Kidney (tissue), 14 donors: ENCODE data around the gene AGBL4. TPM values are rescaled to one million over a fixed set of nuclear protein-coding genes. Genes with fewer than 3 reads are reported as not detected.

Experiments
- DNase-seq, 5 donors: peaks; one replicate each; pipeline ENCODE4 v3.0.0-alpha.2; 2013 to 2020
- FAIRE-seq: peaks from 2 replicates; lab custom pipeline; 2012; peaks lifted over from hg19 to GRCh38; lab: Jason Lieb, UNC
- H3K27ac ChIP-seq, 2 donors: one replicate each; pipeline ENCODE4 v1.7.0; 2013; ENCODE audit warnings: low read depth in 2 of 2, low read length in 2 of 2, inconsistent platforms in 1 of 2
- H3K27me3 ChIP-seq: one replicate; pipeline ENCODE4 v1.7.1; 2013; ENCODE audit warnings: low read length, inconsistent platforms; ENCODE audit not compliant: control insufficient read depth, insufficient read depth
- H3K36me3 ChIP-seq, 3 donors: one replicate each; pipeline versions ENCODE4 v1.7.0 to v1.7.1; 2013; ENCODE audit warnings: low read length in 3 of 3, control low read depth in 1 of 3, inconsistent platforms in 1 of 3; ENCODE audit not compliant: insufficient read depth in 3 of 3, control insufficient read depth in 2 of 3
- H3K4me1 ChIP-seq, 3 donors: one replicate each; pipeline versions ENCODE4 v1.7.0 to v1.7.1; 2013; ENCODE audit warnings: low read length in 3 of 3, inconsistent platforms in 1 of 3, low read depth in 1 of 3; ENCODE audit not compliant: control insufficient read depth in 2 of 3, insufficient read depth in 2 of 3
- H3K4me3 ChIP-seq, 3 donors: one replicate each; pipeline versions ENCODE4 v1.7.0 to v1.8.1; 2013; ENCODE audit warnings: low read length in 3 of 3, control low read depth in 1 of 3, inconsistent platforms in 1 of 3
- H3K9ac ChIP-seq, 3 donors: one replicate each; pipeline versions ENCODE4 v1.7.0 to v1.7.1; 2013; ENCODE audit warnings: low read length in 3 of 3, control low read depth in 1 of 3, inconsistent platforms in 1 of 3
- H3K9me3 ChIP-seq, 3 donors: one replicate each; pipeline versions ENCODE4 v1.7.0 to v1.7.1; 2013; ENCODE audit warnings: low read length in 3 of 3, control low read depth in 1 of 3, inconsistent platforms in 1 of 3; ENCODE audit not compliant: control insufficient read depth in 2 of 3, insufficient read depth in 1 of 3
- intact Hi-C: fragments of 100-400 bp; cut with DNase I; formaldehyde crosslinking; loops from one replicate; pipeline ENCODE4 v1.11.1; 2022
- polyA plus RNA-seq: library from polyadenylated mRNA; stranded (reverse); fragments of 350-450 nt; fragmentation: Illumina TruSeq; extraction: RNeasy Lipid Tissue Mini Kit (QIAGEN cat#74804); gene quantifications from one replicate; pipeline ENCODE4 v1.2.3, GENCODE V29; 2014; ENCODE audit warnings: low read depth, low replicate concordance; ENCODE audit not compliant: insufficient read depth
- total RNA-seq: library from RNA; stranded (reverse); fragmentation: NEBNext Ultra II Directional; extraction: Animal tissue kit (Norgen Biotek cat#: 25700); gene quantifications from one replicate; pipeline ENCODE4 v1.2.1, GENCODE V29; 2021
- TF ChIP-seq, protein P1 (sequence below): IDR thresholded peaks from 3 replicates; pipeline ENCODE4 v1.5.1; 2012; ENCODE audit warnings: mild to moderate bottlenecking, moderate library complexity, borderline replicate concordance; ENCODE audit not compliant: insufficient read depth; ENCODE audit errors: extremely low read depth
- donor health status: control.
- donor health status: control.
- donor health status: control.
- donor health status: control.
- donor health status: control.
- donor health status: DM: yes; HTN: yes; CAD: no.
- donor health status: Normal renal cell carcinoma (clear cell type).

The AGBL4 gene
- total and polyA plus RNA-seq, 2 donors from 2014 or later = 1.5 to 2.7 TPM

DNA sequence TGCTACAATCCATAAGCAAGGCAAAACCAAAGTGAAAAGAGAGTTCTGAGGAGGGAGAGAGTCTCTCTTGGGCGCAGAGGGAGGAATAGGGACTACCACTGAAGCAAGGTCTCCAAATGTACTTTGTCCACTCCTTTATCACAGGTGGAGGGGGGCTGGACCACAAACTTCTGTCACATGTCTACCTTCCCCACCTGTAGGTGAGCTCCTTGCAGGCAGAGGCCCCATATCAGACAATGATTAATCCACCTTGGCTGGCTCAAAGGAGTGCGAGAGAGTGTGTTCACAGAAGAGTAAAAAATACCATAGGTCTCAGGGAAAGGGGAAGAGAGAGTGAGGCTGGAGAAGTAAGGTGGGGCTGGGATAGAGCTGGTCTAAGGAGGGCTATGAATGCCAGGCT is 1251.5 kb downstream of the AGBL4 start:
- FAIRE-seq (no peak), DNase-seq (peak in 2 of 5 donors; percentile 22 to 49)
- H3K27ac ChIP-seq = no peak overlapping the region
- TF ChIP-seq, protein P1, sequence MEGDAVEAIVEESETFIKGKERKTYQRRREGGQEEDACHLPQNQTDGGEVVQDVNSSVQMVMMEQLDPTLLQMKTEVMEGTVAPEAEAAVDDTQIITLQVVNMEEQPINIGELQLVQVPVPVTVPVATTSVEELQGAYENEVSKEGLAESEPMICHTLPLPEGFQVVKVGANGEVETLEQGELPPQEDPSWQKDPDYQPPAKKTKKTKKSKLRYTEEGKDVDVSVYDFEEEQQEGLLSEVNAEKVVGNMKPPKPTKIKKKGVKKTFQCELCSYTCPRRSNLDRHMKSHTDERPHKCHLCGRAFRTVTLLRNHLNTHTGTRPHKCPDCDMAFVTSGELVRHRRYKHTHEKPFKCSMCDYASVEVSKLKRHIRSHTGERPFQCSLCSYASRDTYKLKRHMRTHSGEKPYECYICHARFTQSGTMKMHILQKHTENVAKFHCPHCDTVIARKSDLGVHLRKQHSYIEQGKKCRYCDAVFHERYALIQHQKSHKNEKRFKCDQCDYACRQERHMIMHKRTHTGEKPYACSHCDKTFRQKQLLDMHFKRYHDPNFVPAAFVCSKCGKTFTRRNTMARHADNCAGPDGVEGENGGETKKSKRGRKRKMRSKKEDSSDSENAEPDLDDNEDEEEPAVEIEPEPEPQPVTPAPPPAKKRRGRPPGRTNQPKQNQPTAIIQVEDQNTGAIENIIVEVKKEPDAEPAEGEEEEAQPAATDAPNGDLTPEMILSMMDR = no peak
- H3K9me3 ChIP-seq = no peaks in the 10 kb centered on the region
- H3K4me3 ChIP-seq = no peak overlapping the region
- H3K9ac ChIP-seq = no peak overlapping the region
- H3K36me3 ChIP-seq = peaks cover 0 to 11% (median 0%) of the 10 kb centered on the region in 3 donors
- H3K27me3 ChIP-seq = no peaks in the 10 kb centered on the region
- peaks cover 0 to 31% (median 29%) of the 10 kb centered on the region in 3 donors for H3K4me1 ChIP-seq
- intact Hi-C loops = no loop called here

- no peak overlapping the region for H3K9ac ChIP-seq
- H3K36me3 ChIP-seq = peaks cover 0 to 15% (median 0%) of the 10 kb centered on the region in 3 donors
- no peak for FAIRE-seq
- H3K27me3 ChIP-seq = no peaks in the 10 kb centered on the region
- TF ChIP-seq, protein P1 = no peak
- H3K9me3 ChIP-seq = no peaks in the 10 kb centered on the region
- intact Hi-C loops = no loop called here
- H3K4me1 ChIP-seq = peaks cover 0 to 31% (median 29%) of the 10 kb centered on the region in 3 donors
- no peak overlapping the region for H3K27ac ChIP-seq
- H3K4me3 ChIP-seq = no peak overlapping the region
- no peak for DNase-seq
Measured at GRCh38 chr1:48771561-48771960, 1252.2 kb downstream of the AGBL4 start.

DNA sequence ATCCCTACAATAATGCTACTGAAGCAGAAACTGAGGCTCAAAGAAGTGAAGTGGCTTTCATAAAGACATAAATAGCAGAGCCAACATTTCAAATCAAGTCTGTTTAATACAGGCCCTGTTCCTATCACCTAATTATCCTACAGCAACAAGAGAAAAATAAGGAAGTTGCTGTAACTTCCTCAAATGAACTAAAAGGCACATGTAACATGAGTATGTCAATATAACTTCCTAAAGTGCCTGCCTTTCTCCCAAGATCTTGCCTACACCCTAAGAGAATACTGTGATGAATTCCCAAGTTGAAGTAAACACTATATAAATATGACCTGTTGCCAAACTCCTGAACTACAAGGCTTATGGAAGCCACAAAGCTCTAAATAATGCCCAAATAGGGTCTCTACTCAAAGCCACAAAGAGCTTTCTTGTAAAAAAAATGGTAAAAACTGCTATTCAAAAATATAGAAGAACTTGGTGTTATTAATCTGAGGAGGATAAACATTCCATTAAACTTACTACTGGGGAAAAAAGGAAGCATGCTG is 1255.7 kb downstream of the AGBL4 start:
- Histone ChIP-seq H3K9me3 (no peaks in the 10 kb centered on the region), H3K36me3 (peaks cover 0 to 15% (median 2%) of the 10 kb centered on the region in 3 donors), H3K27me3 (no peaks in the 10 kb centered on the region), H3K4me1 (peaks cover 0 to 27% (median 26%) of the 10 kb centered on the region in 3 donors), H3K4me3 (no peak overlapping the region), H3K27ac (no peak overlapping the region), H3K9ac (no peak overlapping the region)
- TF ChIP-seq, protein P1 = no peak
- intact Hi-C loops = no loop called here
- no peak for FAIRE-seq
- no peak for DNase-seq
